IgD-negative memory B cell (primary cell): ENCODE results near the gene NID1. TPM values are rescaled to one million over a fixed set of nuclear protein-coding genes. Genes with fewer than 3 reads are reported as not detected.
"Not testable (repeated sequence)": the region's sequence is repeated elsewhere in the genome, so short reads cannot be mapped to it uniquely, and the experiment has no call there.

Source experiments
- H3K27ac Mint-ChIP-seq, 3 donors: one replicate each; pipeline ENCODE4 v1.8.0; 2020 to 2022; ENCODE audit warnings: mild to moderate bottlenecking in 3 of 3, mixed read lengths in 3 of 3, moderate library complexity in 1 of 3
- H3K27me3 Mint-ChIP-seq: one replicate; pipeline ENCODE4 v1.8.0; 2021; ENCODE audit warnings: mixed read lengths
- H3K36me3 Mint-ChIP-seq: one replicate; pipeline ENCODE4 v1.8.0; 2020; ENCODE audit warnings: mild to moderate bottlenecking, mixed read lengths
- H3K4me1 Mint-ChIP-seq, 3 donors: one replicate each; pipeline ENCODE4 v1.8.0; 2020 to 2022; ENCODE audit warnings: mixed read lengths in 3 of 3, mild to moderate bottlenecking in 1 of 3
- H3K4me3 Mint-ChIP-seq, 4 donors: one replicate each; pipeline ENCODE4 v1.8.0; 2020 to 2022; ENCODE audit warnings: mild to moderate bottlenecking in 4 of 4, mixed read lengths in 4 of 4, moderate library complexity in 3 of 4
- H3K9me3 Mint-ChIP-seq, 3 donors: one replicate each; pipeline ENCODE4 v1.8.0; 2020 to 2021; ENCODE audit warnings: mixed read lengths in 3 of 3, mild to moderate bottlenecking in 1 of 3
- polyA plus RNA-seq: library from polyadenylated mRNA; unstranded; fragments of 300-500 nt; fragmentation: Illumina TruSeq; gene quantifications from one replicate; pipeline ENCODE4 v1.2.3, GENCODE V29; 2021

NID1 gene
- polyA plus RNA-seq, 1 donor from 2014 or later = not detected

GRCh38 chr1:236100799-236101198, 35.9 kb upstream of the NID1 start:
- peaks cover 0 to 4% (median 0%) of the 10 kb centered on the region in 3 donors for H3K9me3 Mint-ChIP-seq
- peaks cover 8% of the 10 kb centered on the region for H3K27me3 Mint-ChIP-seq
- H3K36me3 Mint-ChIP-seq = no peaks in the 10 kb centered on the region
- no peak overlapping the region for H3K27ac Mint-ChIP-seq
- no peak overlapping the region for H3K4me3 Mint-ChIP-seq
- H3K4me1 Mint-ChIP-seq = peaks cover 0 to 4% (median 4%) of the 10 kb centered on the region in 3 donors

- Mint-ChIP-seq H3K9me3 (peaks cover 0 to 4% (median 0%) of the 10 kb centered on the region in 3 donors), H3K4me3 (no peak overlapping the region), H3K27ac (no peak overlapping the region), H3K36me3 (no peaks in the 10 kb centered on the region), H3K27me3 (peaks cover 8% of the 10 kb centered on the region), H3K4me1 (peaks cover 0 to 4% (median 4%) of the 10 kb centered on the region in 3 donors)
Observed at GRCh38 chr1:236099355-236099974, 34.6 kb upstream of the NID1 start.

- Mint-ChIP-seq H3K4me3 (no peak overlapping the region), H3K36me3 (no peaks in the 10 kb centered on the region), H3K4me1 (peaks cover 0 to 3% (median 2%) of the 10 kb centered on the region in 3 donors), H3K27me3 (peaks cover 9% of the 10 kb centered on the region), H3K27ac (no peak overlapping the region), H3K9me3 (peaks cover 0 to 4% (median 0%) of the 10 kb centered on the region in 3 donors)
Observed at GRCh38 chr1:236098267-236098666, 33.4 kb upstream of the NID1 start.

GRCh38 chr1:236096660-236097482, 32.0 kb upstream of the NID1 start:
- peaks cover 13% of the 10 kb centered on the region for H3K27me3 Mint-ChIP-seq

DNA sequence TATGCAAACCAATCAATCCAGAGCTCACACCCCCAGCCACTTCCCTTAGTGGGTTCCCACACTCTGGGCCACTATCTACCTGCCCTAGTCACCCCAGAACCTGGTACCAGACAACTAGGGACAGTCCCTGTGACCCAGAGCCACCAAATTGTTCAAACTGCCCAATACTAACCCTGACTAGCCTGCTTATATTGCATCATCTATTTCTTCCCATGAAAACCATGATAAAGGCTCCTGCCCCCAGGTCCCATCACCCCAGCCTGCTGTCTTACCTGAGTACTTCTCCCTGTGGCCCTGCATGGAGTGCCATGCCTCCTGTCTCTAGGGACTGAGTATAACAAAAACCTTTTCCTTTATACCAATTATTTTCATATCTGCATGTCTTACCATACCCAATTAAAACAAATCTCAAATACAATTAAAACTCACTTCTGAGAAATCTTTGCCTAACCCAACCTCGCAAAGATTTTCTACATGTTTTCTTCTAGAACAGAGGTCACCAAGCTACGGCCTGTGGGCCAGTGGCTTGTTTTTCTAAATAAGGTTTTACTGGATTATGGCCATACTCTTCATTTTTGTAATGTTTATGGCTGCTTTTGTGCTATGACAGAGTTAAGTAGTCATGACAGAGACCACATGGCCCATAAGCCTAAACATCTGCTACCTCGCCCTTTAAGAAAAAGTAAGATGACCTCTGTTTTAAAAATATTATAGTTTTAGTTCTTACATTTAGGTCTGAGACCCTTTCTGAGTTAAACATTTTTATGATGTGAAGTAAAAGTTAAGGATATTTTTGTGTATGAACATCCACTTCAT, 31.0 kb upstream of the NID1 start:
- Mint-ChIP-seq H3K9me3 (peaks cover 0 to 4% (median 0%) of the 10 kb centered on the region in 3 donors), H3K36me3 (no peaks in the 10 kb centered on the region), H3K27me3 (peaks cover 13% of the 10 kb centered on the region), H3K4me3 (no peak overlapping the region), H3K27ac (no peak overlapping the region), H3K4me1 (peaks cover 0 to 3% (median 2%) of the 10 kb centered on the region in 3 donors)

More at GRCh38 chr1:236096660-236097482, 32.0 kb upstream of the NID1 start:
- not testable (repeated sequence) for H3K9me3 Mint-ChIP-seq, H3K4me1 Mint-ChIP-seq, H3K36me3 Mint-ChIP-seq
- peak overlapping the region in 1 of 3 donors; percentile 32 for H3K27ac Mint-ChIP-seq
- H3K4me3 Mint-ChIP-seq = peak overlapping the region in 2 of 4 donors; percentile 38 to 71

DNA sequence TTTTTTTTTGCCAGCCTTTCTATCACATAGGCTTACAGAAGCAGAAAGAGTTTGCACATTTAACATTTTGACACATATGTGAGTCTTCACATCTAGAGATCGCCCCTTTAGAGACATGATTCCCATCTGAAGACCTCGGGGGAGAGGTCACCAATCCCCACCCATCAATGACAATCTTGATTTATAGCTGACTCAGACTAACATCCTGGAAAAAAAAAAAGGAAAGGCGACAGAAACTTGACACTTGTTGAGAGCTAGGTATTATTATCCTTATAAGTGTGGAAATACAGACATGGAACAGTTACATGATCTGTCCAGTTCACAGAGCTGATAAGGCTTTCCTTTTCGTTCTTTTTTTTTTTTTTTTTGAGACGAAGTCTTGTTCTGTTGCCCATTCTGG, 28.0 kb upstream of the NID1 start:
- no peaks in the 10 kb centered on the region for H3K36me3 Mint-ChIP-seq
- no peak overlapping the region for H3K4me3 Mint-ChIP-seq
- peaks cover 0 to 4% (median 0%) of the 10 kb centered on the region in 3 donors for H3K9me3 Mint-ChIP-seq
- H3K4me1 Mint-ChIP-seq = peaks cover 0 to 3% (median 2%) of the 10 kb centered on the region in 3 donors
- H3K27ac Mint-ChIP-seq = peak overlapping the region in 1 of 3 donors; percentile 23
- H3K27me3 Mint-ChIP-seq = peaks cover 11% of the 10 kb centered on the region

DNA sequence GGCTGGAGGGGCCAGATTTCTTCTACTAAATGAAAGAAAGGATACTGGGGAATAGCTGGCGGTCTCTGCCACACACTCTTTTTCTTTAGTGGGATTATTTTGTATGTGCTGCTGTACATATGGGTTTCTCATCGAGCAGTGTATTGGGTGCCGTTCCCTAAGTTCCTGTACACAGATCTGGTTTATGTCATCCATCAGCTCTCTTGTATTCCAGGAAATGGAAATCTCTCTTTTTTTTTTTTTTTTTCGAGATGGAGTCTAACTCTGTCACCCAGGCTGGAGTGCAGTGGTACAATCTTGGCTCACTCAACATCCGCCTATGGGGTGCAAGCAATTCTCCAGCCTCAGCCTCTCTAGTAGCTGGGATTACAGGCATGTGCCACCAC, 27.0 kb upstream of the NID1 start:
- H3K4me1 Mint-ChIP-seq = no peaks in the 10 kb centered on the region
- H3K27me3 Mint-ChIP-seq = peaks cover 11% of the 10 kb centered on the region
- no peak overlapping the region for H3K4me3 Mint-ChIP-seq
- H3K27ac Mint-ChIP-seq = no peak overlapping the region
- H3K9me3 Mint-ChIP-seq = peaks cover 0 to 6% (median 3%) of the 10 kb centered on the region in 3 donors
- no peaks in the 10 kb centered on the region for H3K36me3 Mint-ChIP-seq

- Mint-ChIP-seq H3K4me3 (no peak overlapping the region), H3K4me1 (no peaks in the 10 kb centered on the region), H3K9me3 (peaks cover 0 to 4% (median 3%) of the 10 kb centered on the region in 3 donors), H3K36me3 (no peaks in the 10 kb centered on the region), H3K27me3 (peaks cover 11% of the 10 kb centered on the region), H3K27ac (no peak overlapping the region)
Observed at GRCh38 chr1:236090741-236091147, 25.9 kb upstream of the NID1 start.

- Mint-ChIP-seq H3K9me3 (peaks cover 3 to 5% (median 4%) of the 10 kb centered on the region in 3 donors), H3K4me3 (no peak overlapping the region), H3K27ac (no peak overlapping the region), H3K36me3 (no peaks in the 10 kb centered on the region), H3K4me1 (no peaks in the 10 kb centered on the region), H3K27me3 (peaks cover 11% of the 10 kb centered on the region)
Observed at GRCh38 chr1:236089046-236089773, 24.3 kb upstream of the NID1 start.

GRCh38 chr1:236086537-236086936, 21.6 kb upstream of the NID1 start:
- H3K36me3 Mint-ChIP-seq = no peaks in the 10 kb centered on the region
- peaks cover 3 to 5% (median 4%) of the 10 kb centered on the region in 3 donors for H3K9me3 Mint-ChIP-seq
- H3K4me3 Mint-ChIP-seq = no peak overlapping the region
- H3K4me1 Mint-ChIP-seq = no peaks in the 10 kb centered on the region
- no peak overlapping the region for H3K27ac Mint-ChIP-seq
- peaks cover 8% of the 10 kb centered on the region for H3K27me3 Mint-ChIP-seq

- no peak overlapping the region for H3K4me3 Mint-ChIP-seq
- H3K9me3 Mint-ChIP-seq = peaks cover 3 to 5% (median 4%) of the 10 kb centered on the region in 3 donors
- no peak overlapping the region for H3K27ac Mint-ChIP-seq
- H3K27me3 Mint-ChIP-seq = peaks cover 8% of the 10 kb centered on the region
- no peaks in the 10 kb centered on the region for H3K36me3 Mint-ChIP-seq
- H3K4me1 Mint-ChIP-seq = no peaks in the 10 kb centered on the region
Observed at GRCh38 chr1:236085545-236086159, 20.8 kb upstream of the NID1 start.

GRCh38 chr1:236084386-236084730, 19.5 kb upstream of the NID1 start:
- Mint-ChIP-seq H3K27me3 (peaks cover 4% of the 10 kb centered on the region), H3K4me1 (no peaks in the 10 kb centered on the region), H3K27ac (no peak overlapping the region), H3K4me3 (no peak overlapping the region), H3K36me3 (no peaks in the 10 kb centered on the region), H3K9me3 (peaks cover 3 to 5% (median 4%) of the 10 kb centered on the region in 3 donors)

GRCh38 chr1:236083650-236084385, 18.9 kb upstream of the NID1 start:
- Mint-ChIP-seq H3K27me3 (peaks cover 4% of the 10 kb centered on the region), H3K4me1 (no peaks in the 10 kb centered on the region), H3K9me3 (peaks cover 3 to 5% (median 4%) of the 10 kb centered on the region in 3 donors), H3K36me3 (no peaks in the 10 kb centered on the region), H3K27ac (no peak overlapping the region), H3K4me3 (no peak overlapping the region)
